SIG-M5 treated with dmso at 0.1 percent for 504 hours (cell line): Measurements from ENCODE around the gene TMEM17.

Experiments used
- DNase-seq: peaks from one replicate; lab custom pipeline; 2025; ENCODE audit not compliant: unreplicated experiment; lab: John Stamatoyannopoulos, UW

The TMEM17 gene

DNA sequence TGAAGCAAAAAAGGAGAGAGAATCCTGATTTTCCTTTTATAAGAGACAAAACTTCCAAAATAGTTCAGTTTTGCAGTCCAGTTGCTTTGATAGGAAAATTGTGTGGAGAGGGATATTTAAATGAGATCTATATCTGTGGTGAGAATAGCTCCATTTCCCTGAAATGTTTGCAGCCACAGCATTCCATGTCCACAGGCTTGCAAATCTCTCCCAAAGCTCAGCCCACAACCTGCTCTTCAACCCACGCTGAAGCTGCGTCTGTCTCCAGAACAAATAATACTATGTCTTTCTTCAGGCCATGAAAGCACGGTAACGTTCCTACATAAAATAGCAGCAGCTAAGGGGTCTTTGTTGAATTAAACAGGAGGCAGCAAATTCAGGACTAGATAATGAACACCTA lies 31.8 kb downstream of the TMEM17 start:
- no peak for DNase-seq

DNA sequence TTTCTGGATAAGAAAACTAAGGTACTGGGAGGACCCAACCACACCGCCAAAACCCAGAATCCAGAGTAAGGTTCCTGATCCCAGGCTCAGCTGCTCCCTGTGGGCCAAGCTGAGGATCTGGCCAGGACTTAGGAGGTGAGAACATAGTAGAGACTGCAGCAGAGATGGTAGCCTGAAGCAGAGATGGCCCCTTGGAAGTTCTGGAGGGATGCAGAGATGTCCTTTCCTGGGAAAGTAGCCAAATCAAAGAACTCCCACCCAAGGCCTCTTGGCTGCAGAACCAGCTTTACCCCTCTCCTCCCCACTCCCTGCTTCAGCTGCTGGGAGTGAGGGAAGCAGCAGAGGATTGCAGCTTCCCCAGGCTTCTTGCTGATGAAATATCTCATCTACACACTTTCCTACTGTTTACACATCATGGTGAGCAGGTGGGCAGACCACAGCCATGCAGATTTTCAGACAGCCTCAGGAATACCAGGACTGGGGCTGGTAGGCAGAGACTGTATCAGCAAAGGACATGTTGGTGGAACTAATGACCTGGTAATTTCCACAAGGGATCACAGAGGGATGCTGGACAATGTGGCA lies 32.7 kb downstream of the TMEM17 start:
- no peak for DNase-seq

DNA sequence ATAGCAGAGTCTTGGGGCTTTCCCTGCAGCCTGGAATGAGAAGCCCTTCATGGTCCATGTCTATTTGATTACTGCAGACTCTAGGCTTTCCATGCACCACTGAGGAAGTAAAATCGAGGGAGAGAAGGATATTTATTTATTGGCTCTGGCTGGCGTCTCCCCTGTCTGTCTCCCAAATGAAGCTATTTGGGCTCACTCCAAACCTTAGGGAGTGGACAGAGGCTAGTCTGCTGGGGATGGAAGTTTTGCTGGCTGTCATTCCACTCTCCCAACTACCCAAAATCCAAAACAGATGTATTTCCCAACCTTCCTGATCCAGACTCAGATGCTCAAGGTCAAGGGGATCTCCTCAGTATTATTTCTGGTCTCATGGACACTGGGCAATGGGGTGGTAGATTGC lies 33.7 kb downstream of the TMEM17 start:
- no peak for DNase-seq

GRCh38 chr2:62471816-62472215 lies 34.2 kb downstream of the TMEM17 start:
- DNase-seq, result no peak

DNA sequence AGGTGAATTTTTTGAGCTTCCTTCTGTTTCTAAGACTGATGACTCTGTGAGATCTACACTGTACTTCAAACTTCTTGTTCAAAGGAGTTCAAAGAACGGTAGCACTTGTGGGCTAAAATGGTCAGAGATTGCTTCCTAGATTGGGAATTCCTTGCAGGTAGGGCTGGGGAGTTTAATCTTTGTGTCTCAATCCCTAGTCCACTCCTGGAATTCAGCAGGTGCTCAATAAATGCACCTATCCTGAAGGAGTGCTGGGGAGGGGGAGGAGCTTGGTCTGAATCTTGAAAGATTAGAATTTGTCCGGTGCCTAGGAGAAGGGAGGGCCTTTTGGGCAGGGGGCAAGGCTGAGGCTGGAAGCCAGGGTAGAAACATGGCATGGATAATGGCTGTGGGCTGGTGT lies 34.6 kb downstream of the TMEM17 start:
- DNase-seq, result no peak

- DNase-seq, result no peak
Measured at GRCh38 chr2:62469548-62469947, 36.4 kb downstream of the TMEM17 start.

DNA sequence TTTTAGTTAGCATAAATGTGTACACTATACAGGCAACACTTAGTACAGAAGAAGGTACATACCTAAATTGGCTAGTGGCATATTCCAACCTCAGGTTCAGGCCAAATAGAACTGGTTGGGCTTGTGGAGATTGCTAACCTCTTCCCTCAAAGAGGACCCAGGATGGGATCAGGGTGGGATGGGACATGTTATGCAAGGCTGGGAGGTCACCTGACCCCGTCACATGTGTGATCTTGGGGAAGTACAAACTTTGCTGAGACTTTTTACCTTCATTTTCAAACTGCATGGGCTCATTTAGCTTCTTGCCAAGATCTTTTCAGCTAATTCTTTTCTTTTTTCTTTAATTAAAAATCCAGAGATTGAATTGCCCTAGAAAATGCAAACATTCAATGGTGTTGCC lies 36.9 kb downstream of the TMEM17 start:
- no peak for DNase-seq

GRCh38 chr2:62467475-62468321 lies 38.3 kb downstream of the TMEM17 start:
- DNase-seq, result peak; percentile 28

GRCh38 chr2:62467100-62467474 lies 38.9 kb downstream of the TMEM17 start:
- no peak for DNase-seq

DNA sequence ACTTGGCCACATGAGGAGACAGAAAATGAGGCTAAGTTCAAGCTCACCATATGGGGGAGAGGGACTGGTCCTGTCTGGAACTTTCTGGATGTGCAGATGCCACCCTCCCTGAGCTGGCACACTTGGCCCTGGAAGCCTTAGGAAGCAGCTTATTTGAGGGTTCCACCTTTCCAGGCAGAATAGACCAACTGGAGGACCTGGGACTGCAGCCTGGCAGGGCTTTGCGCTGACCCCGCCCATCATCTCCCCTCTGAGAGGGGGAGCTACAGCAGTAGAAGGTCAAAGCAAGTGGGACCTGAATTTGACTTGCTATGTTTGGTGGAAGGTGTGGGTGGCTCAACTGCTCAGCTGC lies 39.5 kb downstream of the TMEM17 start:
- no peak for DNase-seq

DNA sequence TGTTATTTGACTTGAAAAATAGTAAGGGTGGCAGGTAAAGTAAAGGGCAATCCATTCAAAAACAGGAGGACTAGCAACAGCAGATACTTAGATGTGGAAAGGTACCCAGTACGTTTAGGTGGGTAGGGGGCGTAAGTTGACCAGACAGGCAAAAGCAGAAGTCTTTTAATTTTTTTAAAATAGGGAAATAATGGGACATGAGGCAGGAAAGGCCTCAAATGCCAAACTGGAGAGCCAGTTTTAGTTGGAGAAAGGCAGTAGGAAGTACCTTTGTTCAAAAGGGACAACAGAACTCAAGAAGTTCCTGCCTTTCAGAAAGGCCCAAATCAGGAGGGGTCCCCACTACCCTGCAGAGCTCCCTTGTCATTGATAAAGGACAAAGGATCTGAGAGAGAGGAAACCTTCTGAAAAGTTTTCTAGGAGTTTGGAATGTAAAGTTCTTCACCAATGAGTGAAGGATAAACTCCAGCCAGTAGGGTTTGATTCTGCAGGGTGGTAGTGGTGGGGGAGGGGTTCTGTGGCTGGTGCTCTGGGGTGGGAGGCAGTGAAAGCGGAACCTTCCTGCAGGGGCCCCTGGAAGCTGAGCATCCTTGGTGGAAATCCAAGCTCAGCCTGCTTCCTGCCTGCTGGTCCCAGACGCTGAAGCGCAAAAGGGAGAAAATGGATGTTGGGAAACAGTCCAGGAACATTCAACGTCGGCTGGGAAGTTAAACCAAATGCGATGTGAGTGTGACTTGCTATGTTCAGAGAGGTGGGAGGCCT lies 40.1 kb downstream of the TMEM17 start:
- DNase-seq, result no peak

DNA sequence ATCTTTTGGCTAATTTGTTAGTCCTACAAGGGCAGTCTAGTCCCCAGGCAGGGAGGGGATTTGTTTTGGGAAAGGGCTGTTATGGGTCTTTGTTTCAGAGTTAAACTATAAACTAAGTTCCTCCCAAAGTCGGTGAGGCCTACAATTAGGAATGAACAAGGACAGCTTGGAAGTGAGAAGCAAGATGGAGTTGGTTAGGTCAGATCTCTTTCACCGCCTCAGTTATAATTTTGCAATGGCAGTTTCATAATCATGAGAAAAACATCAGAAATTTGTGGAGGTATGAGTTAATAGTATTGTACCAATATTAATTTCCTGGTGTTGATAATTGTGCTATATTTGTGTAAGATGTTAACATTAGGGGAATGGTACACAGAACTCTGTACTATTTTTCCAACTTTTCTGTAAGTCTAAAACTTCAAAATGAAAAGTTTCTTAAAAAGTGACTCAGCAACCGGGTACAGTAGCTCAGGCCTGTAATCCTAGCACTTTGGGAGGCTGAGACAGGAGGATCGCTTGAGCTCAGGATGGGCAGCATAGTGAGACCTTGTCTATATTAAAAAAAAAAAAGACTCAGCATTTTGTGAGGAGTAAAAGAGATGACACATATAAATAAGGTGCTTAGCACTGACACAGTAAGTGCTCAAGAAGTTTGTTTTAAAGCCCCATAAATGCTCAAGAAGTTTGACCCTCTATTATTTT lies 40.8 kb downstream of the TMEM17 start:
- no peak for DNase-seq

- no peak for DNase-seq
Measured at GRCh38 chr2:62464221-62465007, 41.6 kb downstream of the TMEM17 start.

DNA sequence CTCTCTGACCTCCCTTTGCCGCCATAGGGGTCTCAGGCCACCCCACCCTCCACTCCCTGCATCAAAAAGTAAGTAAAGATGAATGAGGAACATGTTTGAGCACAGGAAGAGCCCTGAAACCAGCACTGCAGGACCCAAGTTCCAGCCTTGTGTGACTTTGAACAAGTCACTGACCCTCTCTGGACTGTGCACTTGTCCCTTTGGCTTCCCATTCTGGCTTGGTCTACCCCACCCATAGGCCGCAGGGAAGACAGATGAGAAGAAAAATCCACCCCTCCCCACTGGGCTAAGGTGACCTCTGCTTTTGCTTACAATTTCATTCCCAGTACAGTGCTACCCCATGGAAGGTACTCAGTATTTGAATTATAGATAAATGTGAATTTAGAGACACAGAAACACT lies 43.8 kb downstream of the TMEM17 start:
- no peak for DNase-seq

- DNase-seq, result no peak
Measured at GRCh38 chr2:62461707-62462106, 44.3 kb downstream of the TMEM17 start.

DNA sequence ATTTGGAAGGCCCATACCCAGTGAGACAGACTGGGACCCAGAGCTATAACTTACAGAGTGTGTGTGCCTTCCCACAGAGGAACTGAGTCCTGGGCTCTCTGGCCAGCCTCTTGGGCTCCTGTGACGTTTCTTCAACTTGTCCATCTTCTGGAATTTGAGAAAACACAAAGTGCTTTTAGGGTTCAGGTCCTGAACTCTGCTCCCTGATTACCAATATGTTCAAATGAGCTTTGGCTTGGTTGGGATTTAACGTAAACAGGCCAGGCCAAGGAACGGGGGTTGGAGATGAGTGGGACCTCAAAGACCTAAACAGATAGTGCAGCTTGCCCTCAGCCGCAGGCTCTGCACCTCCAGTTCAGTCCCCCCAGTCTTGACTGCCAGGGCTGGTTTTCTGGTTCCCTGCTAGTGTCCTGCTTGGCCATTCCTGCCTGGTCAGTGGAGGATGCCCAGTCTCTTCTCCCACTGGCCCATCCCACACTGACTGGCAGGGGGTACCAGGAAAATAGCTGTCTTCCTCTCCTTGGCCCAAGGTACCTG lies 44.9 kb downstream of the TMEM17 start:
- DNase-seq, result no peak

DNA sequence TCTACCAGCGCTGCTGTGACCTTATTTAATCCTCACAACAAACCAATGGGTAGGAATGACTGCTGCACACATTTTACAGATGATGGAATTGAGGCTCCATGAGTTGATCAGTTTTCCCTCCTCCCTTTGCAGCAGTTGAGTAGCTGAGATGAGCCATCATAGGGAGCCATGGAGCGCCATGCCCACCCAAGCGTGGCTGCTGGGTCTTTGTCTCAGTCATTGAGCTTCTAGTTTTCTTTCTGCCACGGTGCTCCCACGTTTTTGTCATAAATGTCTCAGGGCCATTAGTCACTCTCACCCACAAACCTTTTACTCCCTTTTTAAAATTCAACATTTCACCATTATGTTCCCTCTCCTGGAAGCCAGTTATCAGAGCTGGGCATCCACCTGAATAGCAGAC lies 45.8 kb downstream of the TMEM17 start:
- no peak for DNase-seq

GRCh38 chr2:62459672-62460071 lies 46.3 kb downstream of the TMEM17 start:
- no peak for DNase-seq

DNA sequence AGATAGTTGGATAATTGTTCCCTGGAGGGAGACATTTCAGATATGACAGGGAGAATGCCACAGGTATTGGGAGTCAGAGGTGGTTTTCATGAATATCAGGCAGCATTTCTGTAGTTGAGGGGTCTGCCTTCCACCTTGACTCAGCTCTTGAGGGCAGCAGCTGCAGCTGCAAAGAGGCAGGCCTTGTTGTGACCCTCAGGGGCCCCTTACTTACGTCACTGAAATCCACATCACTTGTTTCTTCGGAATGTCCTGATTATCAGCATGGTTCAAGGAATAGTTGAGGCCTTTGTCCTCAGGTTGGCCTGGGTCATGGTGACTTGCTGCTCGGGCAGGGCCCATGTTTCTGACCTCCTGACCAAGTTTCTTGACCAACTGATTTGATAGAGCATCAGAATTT lies 46.9 kb downstream of the TMEM17 start:
- DNase-seq, result no peak

DNA sequence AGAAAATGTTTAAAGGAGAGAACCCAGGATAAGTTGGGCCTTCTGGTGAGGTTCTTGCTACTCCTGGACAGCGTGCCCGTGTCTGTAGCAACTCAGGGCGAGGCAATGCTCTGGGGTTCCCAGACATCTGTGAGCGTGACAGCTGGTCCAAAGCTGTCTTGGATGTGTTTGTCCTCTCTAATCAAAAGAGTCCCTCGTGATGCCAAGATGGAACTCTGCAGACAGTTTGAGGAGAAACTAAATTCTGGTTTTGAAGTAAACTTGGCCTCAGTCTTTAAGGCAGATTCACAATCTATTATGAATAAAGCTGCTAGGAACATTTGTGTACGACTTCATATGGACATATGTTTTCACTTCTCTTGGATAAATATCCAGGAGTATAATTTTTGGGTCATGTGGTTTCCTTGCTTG lies 47.3 kb downstream of the TMEM17 start:
- no peak for DNase-seq
